ENCODE data around the gene NATD1.

NATD1 gene

GRCh38 chr17:21275579-21276263, 22.5 kb upstream of the NATD1 start:
- peak; percentile 88 for DNase-seq (ENCODE audit: low read depth)

DNA sequence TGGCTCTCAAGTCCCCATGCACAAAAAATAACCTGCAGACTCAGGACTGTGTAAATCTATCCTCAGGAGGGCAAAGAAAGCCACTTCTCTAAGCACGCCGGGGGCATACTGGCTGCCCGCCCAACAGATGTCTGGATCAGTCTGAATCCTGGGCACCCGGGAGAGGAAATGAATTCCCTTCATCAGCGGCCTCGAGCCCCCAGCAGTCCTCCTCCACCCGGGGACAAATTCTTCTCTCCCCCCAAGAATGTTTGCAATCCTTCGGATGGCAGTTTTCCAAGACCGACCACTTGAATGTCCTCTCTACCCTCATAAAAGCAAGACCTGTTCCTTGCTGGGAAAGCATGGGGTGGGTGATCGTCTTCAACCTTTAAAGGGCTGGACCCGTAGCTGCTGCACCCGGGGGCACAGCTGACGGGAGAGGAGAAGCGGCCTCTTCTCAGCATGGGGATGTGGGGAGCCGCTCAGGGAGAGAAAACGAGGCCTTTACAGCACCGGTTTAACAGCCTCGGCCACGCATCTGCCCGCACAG, 21.9 kb upstream of the NATD1 start:
- DNase-seq (ENCODE audit: low read depth) = no peak

- DNase-seq (ENCODE audit: low read depth) = no peak
Measured at GRCh38 chr17:21272881-21273792, 19.9 kb upstream of the NATD1 start.

- no peak for DNase-seq (ENCODE audit: low read depth)
Measured at GRCh38 chr17:21272250-21272649, 19.0 kb upstream of the NATD1 start.

DNA sequence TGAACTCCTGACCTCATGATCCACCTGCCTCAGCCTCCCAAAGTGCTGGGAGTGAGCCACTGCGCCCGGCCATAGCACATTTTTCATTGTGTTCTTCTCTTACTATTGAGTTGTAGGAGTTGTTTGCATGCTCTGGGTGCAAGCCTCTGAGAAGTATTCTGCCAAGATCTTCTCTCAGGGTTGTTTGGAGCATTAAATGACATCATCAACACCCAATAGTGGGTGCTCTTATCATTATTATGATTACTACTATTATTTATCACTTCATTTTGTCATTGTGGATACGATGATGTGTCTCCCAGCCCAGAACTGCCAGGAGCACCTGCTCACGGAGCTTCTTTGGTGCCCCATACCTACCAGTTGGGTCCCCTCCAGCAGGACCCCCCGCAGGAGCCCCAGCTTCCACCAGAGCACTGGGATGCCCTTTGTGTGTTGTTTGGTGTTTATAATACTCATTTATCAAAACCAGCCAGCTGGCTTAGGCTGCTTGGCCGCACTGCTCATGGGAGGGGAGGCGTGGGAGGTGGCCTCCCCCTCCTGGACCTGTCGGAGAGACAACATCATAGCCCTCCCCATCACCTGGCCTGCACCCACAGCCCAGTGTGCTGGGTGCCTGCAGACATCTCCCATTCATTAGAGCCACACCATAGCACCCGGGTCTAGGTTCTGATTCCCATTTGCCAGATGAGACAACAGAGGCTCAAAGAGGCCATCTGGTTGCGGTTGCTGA, 18.4 kb upstream of the NATD1 start:
- DNase-seq (ENCODE audit: low read depth) = no peak

DNA sequence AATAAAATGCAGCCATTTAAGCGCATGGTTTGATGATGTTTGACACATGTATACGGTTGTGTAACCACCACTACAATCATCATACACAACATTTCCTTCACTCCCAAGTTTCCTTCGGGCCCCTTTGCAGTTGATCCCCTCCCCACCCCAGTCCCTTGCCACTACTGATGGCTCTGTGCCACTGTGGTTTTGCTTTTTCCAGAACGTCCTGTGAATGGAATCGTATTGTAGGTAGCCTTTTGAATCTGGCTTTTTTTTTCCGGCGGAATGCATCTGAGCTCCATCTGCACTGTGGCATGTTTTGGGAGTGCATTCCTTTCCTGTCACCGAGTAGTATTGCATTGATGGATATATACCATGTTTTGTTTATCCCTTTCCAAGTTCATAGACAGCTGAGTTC, 16.2 kb upstream of the NATD1 start:
- no peak for DNase-seq (ENCODE audit: low read depth)

DNA sequence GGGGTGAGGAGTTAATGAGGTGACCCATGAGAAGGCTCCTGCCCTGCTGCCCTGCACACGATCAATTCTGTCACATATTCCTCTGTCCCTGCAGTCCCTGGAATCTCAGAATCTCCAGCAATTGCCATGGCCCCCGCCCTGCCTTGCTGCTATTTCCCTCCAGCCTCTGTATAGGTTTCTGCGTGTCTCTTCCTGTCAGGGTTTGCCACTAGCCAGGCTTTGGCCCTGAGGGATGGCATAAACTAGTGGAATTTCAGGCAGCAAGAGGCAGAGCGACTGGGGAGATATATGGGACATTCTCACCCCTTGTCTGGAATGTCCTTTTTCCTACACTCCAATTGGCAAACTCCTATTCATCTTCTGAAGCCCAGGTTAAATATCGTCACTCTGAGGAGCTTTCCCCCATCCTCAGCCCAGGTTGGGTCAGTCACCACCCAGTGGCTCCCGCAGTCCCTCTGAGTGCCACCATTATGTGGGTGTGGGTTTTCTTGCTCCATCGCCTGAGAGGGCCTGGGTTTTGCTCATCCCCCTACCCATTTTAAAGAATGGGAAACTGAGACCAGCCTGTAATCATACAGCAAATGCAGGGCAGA, 15.5 kb upstream of the NATD1 start:
- DNase-seq (ENCODE audit: low read depth) = no peak

DNA sequence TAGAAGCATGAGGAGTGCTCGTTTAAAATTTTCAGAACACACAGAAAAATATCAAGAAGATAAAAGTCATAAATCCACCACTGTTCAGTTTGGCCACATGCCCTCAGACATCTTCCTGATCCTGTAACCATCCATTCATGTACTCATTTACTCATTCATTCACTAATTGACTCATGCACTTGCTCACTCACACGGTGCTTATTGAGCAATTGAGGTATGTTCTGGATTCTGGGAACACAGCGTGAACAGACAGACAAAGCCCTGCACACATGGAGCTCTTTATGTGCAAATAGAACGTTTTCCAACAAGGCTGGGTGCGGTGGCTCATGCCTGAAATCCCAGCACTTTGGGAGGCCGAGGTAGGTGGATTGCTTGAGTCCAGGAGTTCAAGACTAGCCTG, 10.2 kb upstream of the NATD1 start:
- DNase-seq (ENCODE audit: low read depth) = no peak

DNA sequence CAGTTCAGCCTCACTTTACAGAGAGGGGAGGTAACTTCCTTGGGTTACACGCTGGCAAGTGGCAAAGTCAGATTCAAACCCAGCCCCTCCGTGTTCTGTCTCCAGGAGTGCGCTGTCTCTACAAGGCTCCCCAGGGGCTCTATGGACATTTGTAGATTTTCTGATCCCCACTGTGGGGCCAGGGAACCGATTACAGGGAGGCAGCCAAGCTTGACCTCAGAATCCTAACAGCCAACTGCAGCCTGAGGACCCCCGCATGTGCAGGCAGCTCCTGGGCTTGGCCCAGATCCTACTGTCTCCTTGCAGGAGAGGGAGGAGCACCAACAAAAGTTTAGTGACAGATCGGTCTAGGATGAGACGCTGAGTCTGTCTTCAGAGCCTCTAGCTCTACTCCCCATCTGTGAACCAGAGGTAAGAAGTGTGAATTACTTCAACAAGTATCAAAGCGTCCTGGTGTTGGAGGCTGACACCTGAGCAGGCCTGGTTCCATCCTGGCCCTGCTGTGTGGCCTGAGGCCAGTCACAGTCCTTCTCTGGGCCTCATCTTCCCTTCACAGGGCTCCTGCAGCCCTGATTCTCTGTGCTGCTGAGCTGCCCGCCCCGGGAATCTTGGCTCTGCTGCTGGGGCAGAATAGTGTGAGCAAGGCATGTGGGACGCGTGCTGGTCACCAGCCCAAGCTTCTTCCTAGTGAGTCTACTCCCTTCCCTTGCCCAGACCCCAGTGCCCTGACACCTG, 9.2 kb upstream of the NATD1 start:
- DNase-seq (ENCODE audit: low read depth) = no peak

GRCh38 chr17:21258593-21258992, 5.4 kb upstream of the NATD1 start:
- DNase-seq (ENCODE audit: low read depth) = no peak

GRCh38 chr17:21253646-21254441, 634 bp upstream of the NATD1 start:
- DNase-seq (ENCODE audit: low read depth) = no peak

DNA sequence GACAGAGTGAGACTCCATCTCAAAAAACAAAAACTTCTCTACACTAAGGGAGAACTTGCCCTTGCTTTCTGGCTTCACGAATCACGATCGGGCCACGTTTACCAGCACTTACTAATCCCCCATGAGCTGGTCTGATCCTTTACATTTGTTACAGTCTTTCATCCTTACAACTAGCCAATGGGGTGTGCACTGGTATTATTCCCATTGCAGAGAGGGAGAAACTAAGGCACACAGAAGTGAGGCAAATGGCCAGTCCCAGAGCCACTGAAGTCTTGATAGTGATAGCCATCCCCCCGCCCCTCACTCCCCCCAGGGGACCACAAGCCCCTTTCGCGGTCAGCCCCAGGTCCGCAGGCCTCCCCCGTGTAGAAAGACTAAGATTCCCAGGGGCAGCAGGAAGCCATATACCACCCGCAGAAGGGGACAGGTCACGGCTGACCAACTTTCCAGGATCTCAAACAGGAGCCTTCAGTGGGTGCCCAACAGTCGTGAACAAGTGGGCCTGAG, 868 bp downstream of the NATD1 start:
- DNase-seq (ENCODE audit: low read depth) = no peak

DNA sequence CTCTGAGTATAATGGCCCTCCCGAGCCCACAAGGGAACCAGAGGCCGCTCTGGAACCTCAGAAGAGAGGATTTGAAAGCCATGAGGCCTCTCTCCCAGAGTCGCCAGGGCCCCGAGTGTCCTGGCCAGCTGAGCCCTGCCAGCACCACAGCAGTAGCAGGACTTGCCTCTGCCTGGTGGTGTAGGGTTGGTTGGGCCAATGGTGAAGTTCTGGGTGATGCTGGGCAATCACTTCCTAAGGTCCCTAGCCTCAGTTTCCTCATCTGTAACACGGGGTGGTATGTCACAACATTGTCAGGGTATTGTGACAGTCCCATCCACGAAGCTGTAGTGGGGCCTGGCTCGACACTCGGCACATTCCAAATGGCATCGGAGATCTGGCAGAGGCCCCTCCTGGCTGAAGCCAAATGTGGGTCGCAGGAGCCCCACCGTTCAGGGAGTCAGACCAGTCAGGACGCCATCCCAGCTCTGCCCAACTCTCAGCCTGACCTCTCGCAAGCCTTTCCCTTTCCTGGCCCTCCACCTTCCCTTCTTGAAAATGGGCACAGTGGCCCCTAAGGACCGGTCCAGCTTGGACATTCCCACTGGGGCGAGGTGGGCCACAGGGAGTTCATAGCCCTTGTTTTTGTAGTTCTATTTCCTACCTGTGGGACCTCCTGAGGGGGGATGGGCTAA, 1.7 kb downstream of the NATD1 start:
- no peak for DNase-seq (ENCODE audit: low read depth)

DNA sequence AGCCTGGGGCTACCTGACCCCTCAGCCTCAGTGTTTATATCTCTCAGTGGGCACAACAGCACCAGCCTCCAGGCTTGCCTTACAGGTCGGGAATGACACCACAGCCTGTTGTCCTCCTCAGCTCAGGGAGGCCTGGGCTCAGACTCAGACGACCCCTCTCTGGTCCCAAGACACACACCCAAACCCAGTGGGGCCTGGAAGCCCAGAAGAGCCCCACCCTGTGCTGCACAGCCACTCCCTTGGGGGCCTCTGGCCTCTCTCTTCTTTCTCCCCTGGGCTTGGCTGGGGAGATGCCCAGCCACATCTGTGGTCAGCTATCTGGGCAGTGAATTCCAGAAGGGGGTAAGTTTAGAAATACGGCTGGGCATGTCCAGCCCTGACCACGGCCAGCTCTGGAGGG, 2.4 kb downstream of the NATD1 start:
- no peak for DNase-seq (ENCODE audit: low read depth)

GRCh38 chr17:21249920-21250703, 3.1 kb downstream of the NATD1 start:
- DNase-seq (ENCODE audit: low read depth) = no peak

DNA sequence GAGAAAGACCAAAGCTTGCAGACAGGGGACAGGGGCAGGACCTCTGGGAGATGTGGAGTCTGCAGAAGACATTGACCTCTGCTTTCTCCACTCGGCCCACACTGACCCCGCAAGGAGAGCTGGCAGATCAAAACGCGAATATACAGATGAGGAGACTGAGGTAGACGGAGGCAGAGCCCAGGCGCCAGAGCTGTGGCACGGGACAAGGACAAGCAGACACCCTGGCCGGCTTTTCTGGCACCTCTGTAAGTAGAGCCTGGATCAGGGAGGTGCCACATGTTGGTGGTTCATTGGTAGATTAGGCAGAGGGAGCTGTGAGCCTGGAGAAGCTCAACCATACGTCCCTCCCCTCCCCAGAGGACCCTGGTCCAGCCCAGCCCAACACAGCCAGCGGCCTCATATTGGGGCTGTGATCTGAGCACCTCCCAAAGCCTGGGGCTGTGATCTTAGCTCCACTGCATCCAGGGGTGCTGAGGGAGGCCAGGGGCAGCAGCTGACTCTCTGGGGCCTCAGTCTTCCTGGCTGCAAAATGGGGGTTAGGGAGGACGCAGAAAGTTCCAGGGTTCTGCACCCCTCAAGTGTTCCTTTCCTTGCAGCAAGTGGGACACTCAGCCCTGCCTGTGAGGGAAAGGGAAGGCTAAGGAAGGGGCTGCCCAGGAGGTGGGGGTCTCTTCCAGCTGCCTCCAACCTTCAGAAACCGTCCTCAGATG, 4.0 kb downstream of the NATD1 start:
- DNase-seq (ENCODE audit: low read depth) = no peak

GRCh38 chr17:21248500-21248899, 4.7 kb downstream of the NATD1 start:
- DNase-seq (ENCODE audit: low read depth) = no peak

DNA sequence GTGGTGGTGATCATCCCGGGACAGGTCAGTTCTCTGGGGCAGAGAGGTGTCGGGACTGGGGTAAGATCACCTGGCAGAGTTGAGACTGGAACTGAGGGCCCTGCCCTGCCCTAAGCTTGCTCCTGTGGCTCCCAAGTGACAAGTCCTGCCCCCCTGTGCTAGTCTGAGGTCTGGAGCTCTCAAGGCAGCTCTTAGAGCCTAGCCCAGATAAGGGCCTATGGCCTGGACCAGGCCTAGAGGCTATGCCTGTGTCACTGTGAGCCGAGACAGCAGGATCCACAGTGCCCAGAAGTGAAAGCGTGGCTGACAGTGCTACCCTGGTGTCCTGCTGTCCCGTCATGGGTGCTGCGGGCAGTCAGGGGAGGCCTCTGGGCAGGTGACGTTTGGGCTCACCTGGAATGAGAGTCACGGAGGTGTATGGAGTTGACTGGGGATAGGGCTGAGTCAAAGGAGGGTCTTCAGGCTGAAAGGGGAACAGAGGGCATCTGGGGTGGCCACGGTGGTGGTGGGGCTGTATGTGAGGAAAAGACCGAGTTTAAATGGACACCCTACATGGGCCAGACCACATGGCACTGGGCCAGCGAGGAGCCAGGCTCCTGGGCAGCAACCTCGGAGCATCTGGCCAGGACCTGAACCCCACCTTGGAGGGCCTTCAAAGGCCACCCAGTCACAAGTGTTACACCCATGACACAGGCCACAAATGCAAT, 5.5 kb downstream of the NATD1 start:
- DNase-seq (ENCODE audit: low read depth) = no peak
